Peyer's patch (tissue), 4 donors: ENCODE data around the gene AKAP13. TPM values are rescaled to one million over a fixed set of nuclear protein-coding genes. Genes with fewer than 3 reads are reported as not detected.

Source experiments
- DNase-seq, 3 donors: peaks; one replicate each; pipeline ENCODE4 v3.0.0-alpha.2; 2017 to 2019
- H3K27ac ChIP-seq, 4 donors: fragments of 200-600 bp; sonication (generic); one replicate each; pipeline ENCODE4 v1.5.1; 2016 to 2019
- H3K27me3 ChIP-seq, 2 donors: fragments of 200-600 bp; sonication (generic); one replicate each; pipeline ENCODE4 v1.5.1; 2019
- H3K36me3 ChIP-seq, 3 donors: fragments of 200-600 bp; sonication (generic); one replicate each; pipeline ENCODE4 v1.5.1; 2016 to 2019
- H3K4me1 ChIP-seq, 4 donors: fragments of 200-600 bp; sonication (generic); one replicate each; pipeline ENCODE4 v1.5.1; 2016 to 2019
- H3K4me3 ChIP-seq, 4 donors: fragments of 200-600 bp; sonication (generic); 1 replicate in 3 of 4; 2 replicates in 1 of 4; pipeline ENCODE4 v1.5.1; 2016 to 2019; ENCODE audit warnings: mild to moderate bottlenecking in 1 of 4
- H3K9me3 ChIP-seq, 4 donors: fragments of 200-600 bp; sonication (generic); one replicate each; pipeline ENCODE4 v1.5.1; 2016 to 2019; ENCODE audit warnings: mild to moderate bottlenecking in 1 of 4
- POLR2A ChIP-seq, 2 donors: fragments of 450-650 bp; IDR thresholded peaks; one replicate each; pipeline ENCODE4 v1.5.1; 2017; ENCODE audit warnings: antibody characterized with exemption in 2 of 2, mild to moderate bottlenecking in 2 of 2, moderate library complexity in 2 of 2
- total RNA-seq, 4 donors: library from RNA; depleted of rRNA; stranded (reverse); fragments of >200 nt; gene quantifications; one replicate each; pipeline ENCODE4 v1.1.0, GENCODE V29; 2016
- TF ChIP-seq, protein P1 (sequence below), 6 experiments: fragments of 450-650 bp in 4 of 6; fragments of 200-600 bp in 2 of 6; sonication (generic) in 1 of 6; IDR thresholded peaks; one replicate each; pipeline ENCODE4 v1.5.1; 2017 to 2019; ENCODE audit warnings: antibody characterized with exemption in 6 of 6, mild to moderate bottlenecking in 3 of 6, moderate library complexity in 1 of 6

AKAP13 gene
- total RNA-seq, 4 donors from 2014 or later = 166 to 742 (median 242) TPM

- H3K4me3 ChIP-seq = no peak overlapping the region
- H3K27me3 ChIP-seq = no peaks in the 10 kb centered on the region
- peaks cover 0 to 30% (median 0%) of the 10 kb centered on the region in 4 donors for H3K4me1 ChIP-seq
- no peaks in the 10 kb centered on the region for H3K9me3 ChIP-seq
- no peak for DNase-seq
- TF ChIP-seq POLR2A (IDR thresholded peaks at IDR 0.05) = no peak
- TF ChIP-seq, protein P1, sequence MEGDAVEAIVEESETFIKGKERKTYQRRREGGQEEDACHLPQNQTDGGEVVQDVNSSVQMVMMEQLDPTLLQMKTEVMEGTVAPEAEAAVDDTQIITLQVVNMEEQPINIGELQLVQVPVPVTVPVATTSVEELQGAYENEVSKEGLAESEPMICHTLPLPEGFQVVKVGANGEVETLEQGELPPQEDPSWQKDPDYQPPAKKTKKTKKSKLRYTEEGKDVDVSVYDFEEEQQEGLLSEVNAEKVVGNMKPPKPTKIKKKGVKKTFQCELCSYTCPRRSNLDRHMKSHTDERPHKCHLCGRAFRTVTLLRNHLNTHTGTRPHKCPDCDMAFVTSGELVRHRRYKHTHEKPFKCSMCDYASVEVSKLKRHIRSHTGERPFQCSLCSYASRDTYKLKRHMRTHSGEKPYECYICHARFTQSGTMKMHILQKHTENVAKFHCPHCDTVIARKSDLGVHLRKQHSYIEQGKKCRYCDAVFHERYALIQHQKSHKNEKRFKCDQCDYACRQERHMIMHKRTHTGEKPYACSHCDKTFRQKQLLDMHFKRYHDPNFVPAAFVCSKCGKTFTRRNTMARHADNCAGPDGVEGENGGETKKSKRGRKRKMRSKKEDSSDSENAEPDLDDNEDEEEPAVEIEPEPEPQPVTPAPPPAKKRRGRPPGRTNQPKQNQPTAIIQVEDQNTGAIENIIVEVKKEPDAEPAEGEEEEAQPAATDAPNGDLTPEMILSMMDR (IDR thresholded peaks at IDR 0.05) = no peak
- H3K27ac ChIP-seq = peak overlapping the region; percentile 55 to 82 (median 71)
- H3K36me3 ChIP-seq = peaks cover 0 to 74% (median 0%) of the 10 kb centered on the region in 3 donors
These were observed 287.4 kb downstream of the AKAP13 start for GRCh38 chr15:85667491-85668424.

GRCh38 chr15:85671156-85671555 is 290.8 kb downstream of the AKAP13 start:
- H3K36me3 ChIP-seq = peaks cover 0 to 59% (median 0%) of the 10 kb centered on the region in 3 donors
- H3K27ac ChIP-seq = peak overlapping the region in 1 of 4 donors; percentile 52
- no peak overlapping the region for H3K4me3 ChIP-seq
- no peak for TF ChIP-seq POLR2A (IDR thresholded peaks at IDR 0.05)
- TF ChIP-seq, protein P1 (IDR thresholded peaks at IDR 0.05) = no peak
- H3K27me3 ChIP-seq = no peaks in the 10 kb centered on the region
- H3K9me3 ChIP-seq = no peaks in the 10 kb centered on the region
- H3K4me1 ChIP-seq = peaks cover 0 to 35% (median 0%) of the 10 kb centered on the region in 4 donors
- DNase-seq = no peak

DNA sequence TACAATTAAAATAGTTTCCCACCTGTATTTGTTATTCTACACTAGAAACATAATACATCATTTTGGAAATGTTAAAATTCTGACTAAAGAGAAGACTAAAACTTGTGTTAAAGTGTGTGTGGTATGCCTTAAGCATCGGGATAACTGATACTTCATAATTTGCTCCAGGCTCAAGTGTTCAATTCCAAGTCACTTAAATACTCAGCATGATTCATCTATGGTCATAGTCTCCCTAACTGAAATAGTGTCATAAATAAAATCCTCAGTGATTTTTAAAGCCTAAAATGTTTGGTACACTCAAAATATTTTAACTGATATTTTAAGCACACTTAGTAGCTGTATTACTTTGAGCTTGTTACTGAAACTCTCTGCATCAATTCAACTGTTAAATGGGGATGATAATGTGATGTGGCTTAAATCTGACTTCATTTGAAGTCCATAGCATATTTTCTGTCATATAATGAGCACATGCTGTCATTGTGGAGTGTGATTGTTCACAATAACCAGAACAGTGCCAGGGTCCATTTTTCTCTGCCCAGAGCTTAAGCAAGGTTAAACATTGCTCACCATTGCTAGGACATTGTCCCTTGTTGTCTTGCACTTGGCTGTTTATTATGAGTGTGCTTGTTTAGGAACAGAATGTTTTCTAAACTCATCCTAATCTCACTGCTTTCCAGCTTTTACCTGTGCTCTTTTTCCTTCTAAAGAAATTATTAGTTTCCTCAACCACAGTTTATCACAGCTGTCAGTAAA is 292.1 kb downstream of the AKAP13 start:
- TF ChIP-seq, protein P1 (IDR thresholded peaks at IDR 0.05) = no peak
- no peak for TF ChIP-seq POLR2A (IDR thresholded peaks at IDR 0.05)
- Histone ChIP-seq H3K4me1 (peaks cover 0 to 31% (median 0%) of the 10 kb centered on the region in 4 donors), H3K36me3 (peaks cover 0 to 70% (median 0%) of the 10 kb centered on the region in 3 donors), H3K4me3 (no peak overlapping the region), H3K27ac (peak overlapping the region in 2 of 4 donors; percentile 52 to 55), H3K9me3 (no peaks in the 10 kb centered on the region), H3K27me3 (no peaks in the 10 kb centered on the region)
- DNase-seq = no peak

DNA sequence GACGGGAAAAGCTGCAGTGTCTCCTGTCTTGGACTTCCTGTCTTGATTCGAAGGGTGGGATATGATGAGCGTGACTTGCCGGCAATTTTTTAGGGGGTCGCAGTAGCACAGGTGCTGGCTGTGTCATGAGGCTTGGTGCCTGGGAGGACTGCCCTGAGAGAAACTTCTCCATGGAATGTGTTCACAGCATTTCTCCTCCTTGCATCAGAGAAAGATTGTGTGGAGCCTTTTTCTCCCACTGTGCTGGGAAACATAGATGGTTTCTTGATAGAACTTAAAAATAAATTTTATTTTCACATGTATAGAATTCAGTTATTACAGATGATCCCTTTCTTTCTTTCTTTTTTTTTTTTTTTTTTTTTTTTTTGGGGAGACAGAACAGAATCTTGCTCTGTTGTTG is 292.9 kb downstream of the AKAP13 start:
- Histone ChIP-seq H3K36me3 (peaks cover 0 to 71% (median 0%) of the 10 kb centered on the region in 3 donors), H3K27ac (peak overlapping the region in 2 of 4 donors; percentile 52 to 55)

More for the DNA sequence above, 292.9 kb downstream of the AKAP13 start:
- no peaks in the 10 kb centered on the region for H3K9me3 ChIP-seq
- H3K4me1 ChIP-seq = peaks cover 0 to 23% (median 0%) of the 10 kb centered on the region in 4 donors
- DNase-seq = no peak
- H3K4me3 ChIP-seq = no peak overlapping the region
- TF ChIP-seq POLR2A (IDR thresholded peaks at IDR 0.05) = no peak
- TF ChIP-seq, protein P1 (IDR thresholded peaks at IDR 0.05) = no peak
- no peaks in the 10 kb centered on the region for H3K27me3 ChIP-seq
